MM.1S (cell line): ENCODE measurements around the gene RPRD1A.

Experiments used
- EZH2 ChIP-seq: fragments of 300-600 bp; sonication (generic); optimal IDR thresholded peaks from 2 replicates; pipeline ENCODE3; 2017; ENCODE audit warnings: low read depth, mild to moderate bottlenecking, antibody characterized with exemption, low read length, mixed read lengths
- EZH2phosphoT487 ChIP-seq: fragments of 300-600 bp; sonication (generic); IDR thresholded peaks from 2 replicates; pipeline ENCODE4 v1.6.1; 2018; ENCODE audit warnings: antibody characterized with exemption, low read length
- TF ChIP-seq, protein P1 (sequence below): fragments of 300-600 bp; sonication (generic); IDR thresholded peaks from 2 replicates; pipeline ENCODE4 v1.5.1; 2016; ENCODE audit warnings: antibody characterized with exemption, low read length, mixed read lengths

- TF ChIP-seq, protein P1, sequence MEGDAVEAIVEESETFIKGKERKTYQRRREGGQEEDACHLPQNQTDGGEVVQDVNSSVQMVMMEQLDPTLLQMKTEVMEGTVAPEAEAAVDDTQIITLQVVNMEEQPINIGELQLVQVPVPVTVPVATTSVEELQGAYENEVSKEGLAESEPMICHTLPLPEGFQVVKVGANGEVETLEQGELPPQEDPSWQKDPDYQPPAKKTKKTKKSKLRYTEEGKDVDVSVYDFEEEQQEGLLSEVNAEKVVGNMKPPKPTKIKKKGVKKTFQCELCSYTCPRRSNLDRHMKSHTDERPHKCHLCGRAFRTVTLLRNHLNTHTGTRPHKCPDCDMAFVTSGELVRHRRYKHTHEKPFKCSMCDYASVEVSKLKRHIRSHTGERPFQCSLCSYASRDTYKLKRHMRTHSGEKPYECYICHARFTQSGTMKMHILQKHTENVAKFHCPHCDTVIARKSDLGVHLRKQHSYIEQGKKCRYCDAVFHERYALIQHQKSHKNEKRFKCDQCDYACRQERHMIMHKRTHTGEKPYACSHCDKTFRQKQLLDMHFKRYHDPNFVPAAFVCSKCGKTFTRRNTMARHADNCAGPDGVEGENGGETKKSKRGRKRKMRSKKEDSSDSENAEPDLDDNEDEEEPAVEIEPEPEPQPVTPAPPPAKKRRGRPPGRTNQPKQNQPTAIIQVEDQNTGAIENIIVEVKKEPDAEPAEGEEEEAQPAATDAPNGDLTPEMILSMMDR = no peak
- TF ChIP-seq EZH2 (no peak), EZH2phosphoT487 (no peak)
Observed at GRCh38 chr18:35953688-35954087, 113.7 kb downstream of the RPRD1A start.
